D721Med (cell line): Measurements from ENCODE around the gene GFER.
"Not testable (repeated sequence)": the region's sequence is repeated elsewhere in the genome, so short reads cannot be mapped to it uniquely, and the experiment has no call there.

Experiments
- DNase-seq: peaks from one replicate; pipeline ENCODE4 v3.0.0; 2011; ENCODE audit warnings: low spot score; ENCODE audit not compliant: insufficient read length
- FAIRE-seq: peaks from 2 replicates; lab custom pipeline; 2011; peaks lifted over from hg19 to GRCh38; lab: Jason Lieb, UNC
- CTCF ChIP-seq: IDR thresholded peaks from 2 replicates; pipeline ENCODE4 v1.5.1; 2012; ENCODE audit warnings: mild to moderate bottlenecking, control low read depth; ENCODE audit not compliant: insufficient read depth; ENCODE audit errors: missing control alignments

GFER gene

GRCh38 chr16:2033057-2033908 is 49.3 kb downstream of the GFER start:
- no peak for FAIRE-seq
- DNase-seq = no peak
- no peak for TF ChIP-seq CTCF

- FAIRE-seq = not testable (repeated sequence)
These were observed 50.1 kb downstream of the GFER start for GRCh38 chr16:2033909-2034695.

GRCh38 chr16:2034696-2035430 is 50.9 kb downstream of the GFER start:
- TF ChIP-seq CTCF = no peak
- FAIRE-seq = no peak

More at GRCh38 chr16:2033909-2034695, 50.1 kb downstream of the GFER start:
- DNase-seq = not testable (repeated sequence)

GRCh38 chr16:2035431-2036199 is 51.6 kb downstream of the GFER start:
- no peak for TF ChIP-seq CTCF
- no peak for DNase-seq
- FAIRE-seq = no peak

More at GRCh38 chr16:2034696-2035430, 50.9 kb downstream of the GFER start:
- no peak for DNase-seq

- no peak for DNase-seq
- no peak for TF ChIP-seq CTCF
- no peak for FAIRE-seq
These were observed 52.4 kb downstream of the GFER start for GRCh38 chr16:2036200-2036966.

- FAIRE-seq = no peak
- TF ChIP-seq CTCF = no peak
These were observed 53.1 kb downstream of the GFER start for GRCh38 chr16:2037115-2037514.

More at GRCh38 chr16:2037115-2037514, 53.1 kb downstream of the GFER start:
- DNase-seq = no peak
